HUDEP-2 (cell line): Measurements from ENCODE around the gene GADD45G.

ENCODE experiments used
- DNase-seq, 76 experiments: peaks; one replicate each; lab custom pipeline; 2025; ENCODE audit not compliant: unreplicated experiment in 76 of 76; lab: John Stamatoyannopoulos, UW

Gene GADD45G

DNA sequence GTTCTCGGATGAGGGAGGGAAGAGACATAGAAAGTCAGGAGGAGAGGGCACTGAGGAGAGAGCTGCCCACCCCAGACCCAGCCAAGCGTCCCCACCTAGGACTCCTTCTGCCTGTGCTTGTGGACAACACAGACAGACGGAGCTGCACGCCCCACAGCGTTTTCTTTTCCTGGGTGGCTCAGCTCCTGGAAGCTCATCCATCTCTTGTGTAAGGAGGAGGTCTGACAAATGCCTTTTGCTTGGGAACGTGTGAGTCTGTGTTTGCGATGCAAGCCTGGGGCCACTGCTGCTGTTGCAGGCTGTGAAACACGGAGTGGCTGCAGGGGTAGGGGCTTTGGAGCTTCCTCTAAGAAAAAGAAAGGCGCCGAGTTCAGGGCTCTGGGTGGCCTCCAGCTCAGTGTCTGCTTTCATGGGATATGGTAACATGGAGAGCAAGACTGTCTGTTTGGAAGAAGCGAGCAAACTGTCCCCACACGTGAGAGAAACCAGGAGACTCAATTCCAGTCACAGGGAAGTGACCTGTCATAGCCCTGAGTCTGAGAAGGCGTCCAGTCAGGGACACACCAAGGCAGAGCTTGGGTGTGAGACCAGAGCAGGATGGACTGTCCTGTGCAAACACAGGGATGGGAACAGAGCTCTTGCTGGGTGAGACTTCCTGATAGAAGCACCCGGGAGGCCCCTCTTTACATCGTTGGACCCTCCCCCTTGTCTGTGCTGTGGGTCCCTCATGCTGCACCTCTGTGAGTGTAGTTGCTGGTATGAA lies 42.7 kb downstream of the GADD45G start:
- DNase-seq = no peak

GRCh38 chr9:89648247-89649000 lies 43.6 kb downstream of the GADD45G start:
- DNase-seq = no peak

- DNase-seq = no peak
These were observed 44.4 kb downstream of the GADD45G start for GRCh38 chr9:89649039-89649691.

- DNase-seq = no peak
These were observed 49.3 kb downstream of the GADD45G start for GRCh38 chr9:89654025-89654662.

DNA sequence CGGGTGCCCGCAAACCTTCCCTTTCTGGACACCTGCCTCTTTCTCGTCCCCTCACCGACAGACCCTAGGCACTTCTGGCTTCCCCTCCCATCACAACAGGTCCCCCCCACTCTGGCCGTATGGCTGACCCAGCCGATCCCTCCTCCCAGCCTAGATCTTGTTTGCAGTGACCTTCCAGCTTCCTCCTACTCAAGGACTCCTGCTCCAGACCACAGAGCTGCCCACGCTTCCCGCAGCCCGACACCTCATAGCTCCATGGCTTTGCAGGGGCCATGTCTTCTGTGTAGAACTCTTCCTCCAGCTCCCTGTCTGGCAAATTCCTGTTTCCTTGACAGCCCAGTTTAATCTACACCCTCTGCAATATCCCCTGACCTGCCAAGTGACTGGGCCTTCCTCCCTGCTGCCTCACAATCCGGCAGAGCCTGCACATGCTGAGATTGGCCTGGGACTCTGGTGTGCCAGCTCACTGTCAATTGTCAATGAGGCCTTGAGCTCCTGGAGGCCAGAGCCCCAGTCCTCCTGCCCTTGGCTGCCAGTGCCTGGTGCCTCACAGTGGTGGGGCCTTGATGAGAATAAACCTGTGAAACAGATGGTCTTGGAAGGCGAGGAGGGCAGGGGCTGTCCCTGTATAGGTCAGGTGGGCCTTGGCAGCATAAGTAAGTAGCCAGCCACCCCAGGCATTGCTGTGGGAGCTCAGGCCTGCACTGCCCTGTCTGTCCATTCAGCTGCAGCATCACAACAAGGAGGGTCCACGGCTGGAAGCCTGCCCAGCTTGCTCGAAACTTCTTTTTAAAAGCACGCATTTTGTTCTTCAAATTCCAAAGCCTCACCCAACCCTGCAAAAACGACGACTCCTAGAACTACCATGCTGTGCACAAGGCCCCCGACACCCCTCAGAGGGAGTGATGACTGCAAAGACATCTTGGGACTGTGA lies 50.5 kb downstream of the GADD45G start:
- no peak for DNase-seq
